PC-9 (cell line): Measurements from ENCODE around the gene RAB25. TPM values are rescaled to one million over a fixed set of nuclear protein-coding genes. Genes with fewer than 3 reads are reported as not detected.

ENCODE experiments used
- BruUV-seq: library from RNA; stranded (reverse); fragments of 400-500 nt; replicated peaks from 2 replicates; lab custom pipeline; 2021; lab: Mats Ljungman, UMichigan
- CTCF ChIA-PET: fragments of 300-600 bp; sonication (Branson Sonifier 250); formaldehyde crosslinking; loops from one replicate; lab custom pipeline; 2022; ENCODE audit warnings: antibody characterized with exemption; lab: Charles Lee
- POLR2A ChIA-PET: fragments of 300-600 bp; sonication (Branson Sonifier 250); formaldehyde crosslinking; loops from one replicate; lab custom pipeline; 2022; ENCODE audit warnings: antibody characterized with exemption; ENCODE audit not compliant: unreplicated experiment; lab: Charles Lee
- DNase-seq, 2 experiments: peaks; one replicate each; pipeline versions ENCODE4 v3.0.0 to v3.0.0-alpha.2; 2015 to 2022; ENCODE audit warnings: mixed read lengths in 1 of 2
- H2AFZ ChIP-seq: fragments of 200-600 bp; sonication (generic); 2 replicates; pipeline ENCODE4 v1.8.1; 2017; ENCODE audit warnings: antibody characterized with exemption
- H3F3A ChIP-seq: fragments of 200-600 bp; sonication (generic); 2 replicates; pipeline ENCODE4 v1.8.1; 2017; ENCODE audit warnings: antibody characterized with exemption, mild to moderate bottlenecking, low read depth; ENCODE audit not compliant: insufficient read depth
- H3K27ac ChIP-seq: fragments of 200-600 bp; sonication (generic); 2 replicates; pipeline ENCODE4 v1.6.1; 2016; ENCODE audit warnings: mixed run types
- H3K27me3 ChIP-seq: fragments of 200-600 bp; sonication (generic); 2 replicates; pipeline ENCODE4 v1.6.1; 2016; ENCODE audit warnings: low read depth, mixed run types; ENCODE audit not compliant: insufficient read depth
- H3K36me3 ChIP-seq: fragments of 200-600 bp; sonication (generic); 2 replicates; pipeline ENCODE4 v1.6.1; 2016; ENCODE audit warnings: low read depth, mixed run types
- H3K4me1 ChIP-seq: fragments of 200-600 bp; sonication (generic); replicated peaks from 2 replicates; pipeline ENCODE4 v1.6.1; 2016; ENCODE audit warnings: mixed run types; ENCODE audit not compliant: insufficient read depth
- H3K4me2 ChIP-seq: fragments of 200-600 bp; sonication (generic); 2 replicates; pipeline ENCODE4 v1.6.1; 2017; ENCODE audit warnings: mixed run types
- H3K4me3 ChIP-seq: fragments of 200-600 bp; sonication (generic); 2 replicates; pipeline ENCODE4 v1.6.1; 2016; ENCODE audit warnings: mixed run types
- H3K79me2 ChIP-seq: fragments of 200-600 bp; sonication (generic); 2 replicates; pipeline ENCODE4 v1.6.1; 2017; ENCODE audit warnings: low read depth, mixed run types
- H3K9me2 ChIP-seq: fragments of 200-600 bp; sonication (generic); 2 replicates; pipeline ENCODE4 v1.8.1; 2017; ENCODE audit warnings: mild to moderate bottlenecking; ENCODE audit not compliant: insufficient read depth
- H3K9me3 ChIP-seq: fragments of 200-600 bp; sonication (generic); 2 replicates; pipeline ENCODE4 v1.8.1; 2016; ENCODE audit warnings: low read depth; ENCODE audit not compliant: insufficient read depth
- H4K20me1 ChIP-seq: fragments of 200-600 bp; sonication (generic); 2 replicates; pipeline ENCODE4 v1.8.1; 2017; ENCODE audit not compliant: insufficient read depth
- CTCF ChIP-seq: fragments of 200-600 bp; sonication (generic); conservative IDR thresholded peaks from 2 replicates; pipeline ENCODE4 v1.6.1; 2017; ENCODE audit warnings: mixed run types, antibody characterized with exemption, mild to moderate bottlenecking, moderate library complexity
- EZH2 ChIP-seq: fragments of 200-600 bp; sonication (generic); IDR thresholded peaks from 2 replicates; pipeline ENCODE4 v1.8.0; 2017; ENCODE audit warnings: antibody characterized with exemption, low read depth
- intact Hi-C: fragments of 100-400 bp; cut with micrococcal nuclease; formaldehyde crosslinking; loops from one replicate; pipeline ENCODE4 v1.10.0; 2022; ENCODE audit not compliant: unreplicated experiment
- total RNA-seq: library from RNA; stranded (reverse); gene quantifications from 2 replicates; pipeline ENCODE4 v1.2.3, GENCODE V29; 2021

RAB25 gene
- total RNA-seq, 1 experiment from 2014 or later, result 129 TPM

GRCh38 chr1:156053768-156054499 is 7.0 kb upstream of the RAB25 start, which contains the start of gene UBQLN4:
Gene UBQLN4 (minus strand): TSS chr1:156053798. CDS start chr1:156053701, 97 bp downstream.
- peaks cover 38% of the 10 kb centered on the region for H3K79me2 ChIP-seq
- no peaks in the 10 kb centered on the region for H3K27me3 ChIP-seq
- TSS peak; percentile 82 for BruUV-seq
- intact Hi-C loops, result loop anchor here (1.0 kb wide), 1 partner anchor 228 kb away; the partner anchor contains the start of gene SMG5
- TF ChIP-seq CTCF (peak; percentile 36; the same call in 1 of the 2 replicates), EZH2 (no peak)
- peak within 1 kb of the TSS; percentile 89 for H3K4me2 ChIP-seq
- 0 out of 2 replicates have a peak, but pooled peaks cover 6% of the 10 kb centered on the region for H4K20me1 ChIP-seq
- H3K4me1 ChIP-seq, result peaks cover 11% of the 10 kb centered on the region; the same call in 1 of the 2 replicates
- ChIA-PET POLR2A (interaction anchor here (0.6 kb wide), 1 partner anchor 70 kb away, joined by 3 read pairs; no protein-coding TSS in a partner anchor), CTCF (interaction anchor here (0.7 to 1.0 kb wide), 2 partner anchors 61 to 122 kb away, joined by 3 to 16 read pairs; partner anchors contain the start of gene LMNA)
- H3K27ac ChIP-seq, result peak within 1 kb of the TSS; percentile 85
- H3K9me2 ChIP-seq, result no peaks in the 10 kb centered on the region
- peaks cover 6% of the 10 kb centered on the region for H3F3A ChIP-seq
- H3K36me3 ChIP-seq, result 0 out of 2 replicates have a peak, but pooled peaks cover 9% of the 10 kb centered on the region
- peak within 1 kb of the TSS; percentile 84 for H3K4me3 ChIP-seq
- peak within 1 kb of the TSS; percentile 94 for H2AFZ ChIP-seq
- DNase-seq, result peak; percentile 58 to 85
- no peaks in the 10 kb centered on the region for H3K9me3 ChIP-seq

- BruUV-seq, result no TSS peak
- TF ChIP-seq EZH2 (no peak), CTCF (0 out of 2 replicates have a peak, but pooled peaks have one; percentile 7)
- H2AFZ ChIP-seq, result peak within 1 kb of the TSS; percentile 94
Observed at GRCh38 chr1:156054500-156055280, 6.3 kb upstream of the RAB25 start, which contains the start of gene LAMTOR2. Gene LAMTOR2 (plus strand): TSS chr1:156054782. CDS start chr1:156054890, 108 bp downstream.

More at GRCh38 chr1:156054500-156055280, 6.3 kb upstream of the RAB25 start, which contains the start of gene LAMTOR2:
- CTCF ChIA-PET, result interaction anchor here (0.7 kb wide), 1 partner anchor 60 kb away, joined by 3 read pairs; the partner anchor contains the start of gene LMNA
- H3K79me2 ChIP-seq, result peaks cover 38% of the 10 kb centered on the region
- peaks cover 11% of the 10 kb centered on the region; the same call in 1 of the 2 replicates for H3K4me1 ChIP-seq
- peak within 1 kb of the TSS; percentile 85 for H3K27ac ChIP-seq
- H3K27me3 ChIP-seq, result no peaks in the 10 kb centered on the region
- peak within 1 kb of the TSS; percentile 84 for H3K4me3 ChIP-seq
- peaks cover 6% of the 10 kb centered on the region for H3F3A ChIP-seq
- H3K9me3 ChIP-seq, result no peaks in the 10 kb centered on the region
- 0 out of 2 replicates have a peak, but pooled peaks cover 6% of the 10 kb centered on the region for H4K20me1 ChIP-seq
- POLR2A ChIA-PET, result interaction anchor here (0.6 kb wide), 1 partner anchor 71 kb away, joined by 3 read pairs; no protein-coding TSS in a partner anchor
- 0 out of 2 replicates have a peak, but pooled peaks cover 6% of the 10 kb centered on the region for H3K36me3 ChIP-seq
- intact Hi-C loops, result loop anchor here (1.0 kb wide), 1 partner anchor 228 kb away; the partner anchor contains the start of gene SMG5
- peak within 1 kb of the TSS; percentile 89 for H3K4me2 ChIP-seq
- no peaks in the 10 kb centered on the region for H3K9me2 ChIP-seq
- peak; percentile 93 to 97 for DNase-seq
